Endothelial cell of umbilical vein (primary cell): ENCODE data around the gene SLC39A13. TPM values are rescaled to one million over a fixed set of nuclear protein-coding genes. Genes with fewer than 3 reads are reported as not detected.

Source experiments
- BruUV-seq: library from RNA; stranded (reverse); fragments of 400-500 nt; replicated peaks from 2 replicates; lab custom pipeline; 2021; lab: Mats Ljungman, UMichigan
- CTCF ChIA-PET: fragments of 300-600, 350-600 bp; sonication (Branson Sonifier 250); formaldehyde crosslinking; loops from one replicate; lab custom pipeline; 2021; ENCODE audit warnings: antibody characterized with exemption, inconsistent platforms; lab: Charles Lee
- POLR2A ChIA-PET: fragments of 300-600, 350-600 bp; sonication (Branson Sonifier 250); formaldehyde crosslinking; loops from one replicate; lab custom pipeline; 2021; ENCODE audit warnings: antibody characterized with exemption, inconsistent platforms; lab: Charles Lee
- DNase-seq: peaks from one replicate; pipeline ENCODE4 v3.0.0-alpha.2; 2011; ENCODE audit warnings: low read depth, low spot score
- FAIRE-seq: peaks from 2 replicates; lab custom pipeline; 2011; peaks lifted over from hg19 to GRCh38; lab: Jason Lieb, UNC
- H2AFZ ChIP-seq: 2 replicates; pipeline ENCODE4 v1.6.0; 2012; ENCODE audit warnings: low read depth, low read length, control low read depth, inconsistent platforms
- H3K27ac ChIP-seq: 2 replicates; pipeline ENCODE4 v1.5.1; 2011; ENCODE audit warnings: low read depth, mild to moderate bottlenecking, control low read depth, low read length, moderate library complexity; ENCODE audit not compliant: insufficient read depth
- H3K27me3 ChIP-seq, 2 experiments: 2 replicates each; pipeline versions ENCODE4 v1.6.0 to v1.6.1; 2011; ENCODE audit warnings: low read length in 2 of 2, mixed read lengths in 1 of 2; ENCODE audit not compliant: control insufficient read depth in 2 of 2, insufficient read depth in 2 of 2
- H3K36me3 ChIP-seq, 2 experiments: 2 replicates in 1 of 2; 3 replicates in 1 of 2; pipeline ENCODE4 v1.5.1; 2011; ENCODE audit warnings: low read length in 2 of 2, mild to moderate bottlenecking in 1 of 2, moderate library complexity in 1 of 2; ENCODE audit not compliant: control insufficient read depth in 2 of 2, insufficient read depth in 2 of 2; ENCODE audit errors: extremely low read depth in 1 of 2
- H3K4me1 ChIP-seq: 3 replicates; pipeline ENCODE4 v1.5.1; 2011; ENCODE audit warnings: mild to moderate bottlenecking, low read length; ENCODE audit not compliant: control insufficient read depth, insufficient read depth; ENCODE audit errors: extremely low read depth
- H3K4me2 ChIP-seq: 2 replicates; pipeline ENCODE4 v1.6.1; 2011; ENCODE audit warnings: low read length, control low read depth, mixed read lengths; ENCODE audit not compliant: insufficient read depth
- H3K4me3 ChIP-seq, 3 experiments: fragments of 200-600 bp in 1 of 3; sonication (generic), shearing (Covaris generic) in 1 of 3; replicated peaks in 1 of 3; 2 replicates each; pipeline ENCODE4 v1.5.1; 2011 to 2016; ENCODE audit warnings: control low read depth in 3 of 3, low read length in 3 of 3, mild to moderate bottlenecking in 2 of 3, inconsistent platforms in 1 of 3, low read depth in 1 of 3, moderate library complexity in 1 of 3; ENCODE audit not compliant: insufficient read depth in 1 of 3
- H3K79me2 ChIP-seq: 2 replicates; pipeline ENCODE4 v1.6.0; 2012; ENCODE audit warnings: low read length, inconsistent platforms; ENCODE audit not compliant: control insufficient read depth, insufficient read depth
- H3K9ac ChIP-seq: replicated peaks from 2 replicates; pipeline ENCODE3; 2011; ENCODE audit warnings: low read length, control low read depth; ENCODE audit not compliant: insufficient read depth; ENCODE audit errors: extremely low read depth
- H3K9me1 ChIP-seq: replicated peaks from 3 replicates; pipeline ENCODE4 v1.6.0; 2011; ENCODE audit warnings: mild to moderate bottlenecking, low read length; ENCODE audit not compliant: control insufficient read depth, insufficient read depth; ENCODE audit errors: extremely low read depth
- H3K9me3 ChIP-seq: replicated peaks from 2 replicates; pipeline ENCODE4 v1.5.1; 2012; ENCODE audit warnings: low read length, inconsistent platforms; ENCODE audit not compliant: control insufficient read depth, insufficient read depth
- H4K20me1 ChIP-seq: replicated peaks from 2 replicates; pipeline ENCODE3; 2011; ENCODE audit warnings: mild to moderate bottlenecking, low read length; ENCODE audit not compliant: control insufficient read depth, insufficient read depth; ENCODE audit errors: extremely low read depth
- EZH2 ChIP-seq: IDR thresholded peaks from 2 replicates; pipeline ENCODE4 v1.6.1; 2012; ENCODE audit warnings: borderline replicate concordance, low read depth, mild to moderate bottlenecking, moderate library complexity, low read length, inconsistent platforms; ENCODE audit not compliant: severe bottlenecking
- FOS ChIP-seq: IDR thresholded peaks from 2 replicates; pipeline ENCODE4 v1.6.1; 2011; ENCODE audit warnings: mild to moderate bottlenecking, low read length, moderate library complexity, borderline replicate concordance; ENCODE audit not compliant: insufficient read depth
- GATA2 ChIP-seq: IDR thresholded peaks from 2 replicates; pipeline ENCODE4 v1.7.0; 2011; ENCODE audit warnings: low read depth, mild to moderate bottlenecking, moderate library complexity, mixed read lengths, low read length; ENCODE audit not compliant: insufficient read length, insufficient read depth
- JUN ChIP-seq: IDR thresholded peaks from 2 replicates; pipeline ENCODE4 v1.6.1; 2011; ENCODE audit warnings: borderline replicate concordance, low read depth; ENCODE audit not compliant: insufficient read length, insufficient read depth
- MAX ChIP-seq: IDR thresholded peaks from 2 replicates; pipeline ENCODE4 v1.6.1; 2011; ENCODE audit not compliant: insufficient read depth, insufficient read length
- MYC ChIP-seq: IDR thresholded peaks from one replicate; pipeline ENCODE4 v1.6.1; 2011; ENCODE audit warnings: mild to moderate bottlenecking, low read depth, low read length
- POLR2A ChIP-seq: IDR thresholded peaks from 2 replicates; pipeline ENCODE4 v1.6.1; 2012; ENCODE audit warnings: low read depth, mild to moderate bottlenecking, control low read depth, low read length
- POLR2AphosphoS5 ChIP-seq: IDR thresholded peaks from 2 replicates; pipeline ENCODE4 v1.6.1; 2012; ENCODE audit warnings: low read depth, mild to moderate bottlenecking, control low read depth, low read length, moderate library complexity; ENCODE audit not compliant: insufficient read depth
- dilution Hi-C: fragments of 300-500 bp; cut with MboI; formaldehyde crosslinking; loops from one replicate; pipeline ENCODE4 v1.15.0; 2019; ENCODE audit warnings: low sequenced_read_pairs; ENCODE audit not compliant: extremely low pct_ligation_motif_present
- intact Hi-C: fragments of 100-400 bp; cut with micrococcal nuclease; formaldehyde crosslinking; loops from one replicate; pipeline ENCODE4 v1.10.0; 2022
- polyA plus RNA-seq, 4 experiments: library from polyadenylated mRNA; depleted of rRNA in 3 of 4; stranded (reverse) in 3 of 4; unstranded in 1 of 4; fragments of >200 nt; gene quantifications; 2 replicates each; pipeline versions ENCODE4 v1.2.1 to v1.2.3, GENCODE V29; 2011 to 2012; ENCODE audit warnings: missing spikeins in 1 of 4
- total RNA-seq: library from RNA; stranded (reverse); gene quantifications from 2 replicates; pipeline ENCODE4 v1.2.3, GENCODE V29; 2021
- TF ChIP-seq, protein P1 (sequence below), 2 donors: IDR thresholded peaks; 1 replicate in 1 of 2; 2 replicates in 1 of 2; pipeline ENCODE4 v1.5.1; 2011; ENCODE audit warnings: low read length in 2 of 2, mild to moderate bottlenecking in 2 of 2, moderate library complexity in 2 of 2, control low read depth in 1 of 2, inconsistent platforms in 1 of 2, low read depth in 1 of 2; ENCODE audit not compliant: insufficient read depth in 1 of 2; ENCODE audit errors: extremely low read depth in 1 of 2

SLC39A13 gene
- total and polyA plus RNA-seq, 2 donors (not counting 3 experiments of a cell fraction or from before 2014, with no cell fraction given), result 91.9 to 94.3 TPM

GRCh38 chr11:47390422-47390760 lies 18.0 kb upstream of the SLC39A13 start:
- CTCF ChIA-PET, result interaction anchor here (1.0 to 5.5 kb wide), 3 partner anchors 17 to 22 kb away, joined by 3 to 76 read pairs (median 3); no protein-coding TSS in a partner anchor
- no peaks in the 10 kb centered on the region for H3K36me3 ChIP-seq
- no peak overlapping the region for H3K9ac ChIP-seq
- POLR2A ChIA-PET, result no interaction called here
- no peak overlapping the region for H3K27ac ChIP-seq
- FAIRE-seq (no peak), DNase-seq (no peak)
- peaks cover 16% of the 10 kb centered on the region for H3K4me1 ChIP-seq
- H4K20me1 ChIP-seq, result no peaks in the 10 kb centered on the region
- no peak overlapping the region for H3K4me3 ChIP-seq
- H3K79me2 ChIP-seq, result no peaks in the 10 kb centered on the region
- dilution Hi-C loops, result no loop called here
- no peak overlapping the region for H2AFZ ChIP-seq
- H3K9me1 ChIP-seq, result no peaks in the 10 kb centered on the region
- H3K27me3 ChIP-seq, result no peaks in the 10 kb centered on the region
- BruUV-seq, result no TSS peak
- no peaks in the 10 kb centered on the region for H3K9me3 ChIP-seq
- H3K4me2 ChIP-seq, result no peak overlapping the region
- intact Hi-C loops, result no loop called here
- no peak for TF ChIP-seq EZH2
- TF ChIP-seq, protein P1, sequence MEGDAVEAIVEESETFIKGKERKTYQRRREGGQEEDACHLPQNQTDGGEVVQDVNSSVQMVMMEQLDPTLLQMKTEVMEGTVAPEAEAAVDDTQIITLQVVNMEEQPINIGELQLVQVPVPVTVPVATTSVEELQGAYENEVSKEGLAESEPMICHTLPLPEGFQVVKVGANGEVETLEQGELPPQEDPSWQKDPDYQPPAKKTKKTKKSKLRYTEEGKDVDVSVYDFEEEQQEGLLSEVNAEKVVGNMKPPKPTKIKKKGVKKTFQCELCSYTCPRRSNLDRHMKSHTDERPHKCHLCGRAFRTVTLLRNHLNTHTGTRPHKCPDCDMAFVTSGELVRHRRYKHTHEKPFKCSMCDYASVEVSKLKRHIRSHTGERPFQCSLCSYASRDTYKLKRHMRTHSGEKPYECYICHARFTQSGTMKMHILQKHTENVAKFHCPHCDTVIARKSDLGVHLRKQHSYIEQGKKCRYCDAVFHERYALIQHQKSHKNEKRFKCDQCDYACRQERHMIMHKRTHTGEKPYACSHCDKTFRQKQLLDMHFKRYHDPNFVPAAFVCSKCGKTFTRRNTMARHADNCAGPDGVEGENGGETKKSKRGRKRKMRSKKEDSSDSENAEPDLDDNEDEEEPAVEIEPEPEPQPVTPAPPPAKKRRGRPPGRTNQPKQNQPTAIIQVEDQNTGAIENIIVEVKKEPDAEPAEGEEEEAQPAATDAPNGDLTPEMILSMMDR (IDR thresholded peaks at IDR 0.05; ENCODE audit: extremely low read depth in 1 of 2, insufficient read depth in 1 of 2, low read depth in 1 of 2, low read length in 2 of 2), result no peak
- no peak for TF ChIP-seq MAX
- no peak for TF ChIP-seq POLR2AphosphoS5
- TF ChIP-seq JUN, result no peak
- no peak for TF ChIP-seq GATA2
- no peak for TF ChIP-seq POLR2A
- no peak for TF ChIP-seq MYC
- no peak for TF ChIP-seq FOS
